Muscle of leg (tissue), 11 donors: ENCODE results near the gene BTNL9. TPM values are rescaled to one million over a fixed set of nuclear protein-coding genes. Genes with fewer than 3 reads are reported as not detected.

Experiments used
- DNase-seq: peaks from one replicate; pipeline ENCODE4 v3.0.0; 2013
- H3K27ac ChIP-seq: one replicate; pipeline ENCODE4 v1.5.1; 2013; ENCODE audit warnings: mild to moderate bottlenecking, low read length, control low read depth
- H3K27me3 ChIP-seq: one replicate; pipeline ENCODE4 v1.6.1; 2013; ENCODE audit warnings: low read length; ENCODE audit not compliant: control insufficient read depth, insufficient read depth
- H3K36me3 ChIP-seq: one replicate; pipeline ENCODE4 v1.6.1; 2013; ENCODE audit warnings: low read length; ENCODE audit not compliant: control insufficient read depth, insufficient read depth
- H3K4me1 ChIP-seq: one replicate; pipeline ENCODE4 v1.6.1; 2013; ENCODE audit warnings: low read length; ENCODE audit not compliant: control insufficient read depth, insufficient read depth
- H3K4me3 ChIP-seq: one replicate; pipeline ENCODE4 v1.5.1; 2013; ENCODE audit warnings: low read length, control low read depth
- H3K9me3 ChIP-seq: replicated peaks from 2 replicates; pipeline ENCODE4 v1.6.1; 2013; ENCODE audit warnings: low read depth, low read length; ENCODE audit not compliant: control insufficient read depth
- WGBS: methylation state at CpG from one replicate; pipeline ENCODE4 v1.1.5; 2013; ENCODE audit warnings: missing lambda C conversion rate; ENCODE audit not compliant: insufficient coverage; 5-methylcytosine and 5-hydroxymethylcytosine counted together
- polyA plus RNA-seq, 8 donors: library from polyadenylated mRNA; unstranded; fragments of 120-200 nt; gene quantifications; one replicate each; pipeline versions ENCODE4 v1.2.1 to v1.2.3, GENCODE V29; 2013; ENCODE audit warnings: inconsistent platforms in 1 of 8, low replicate concordance in 1 of 8; ENCODE audit not compliant: insufficient read length in 8 of 8, insufficient read depth in 1 of 8
- total RNA-seq: library from RNA; stranded (reverse); fragments of 120-200 nt; gene quantifications from one replicate; pipeline ENCODE4 v1.2.4, GENCODE V29; 2013

The BTNL9 gene
- total and polyA plus RNA-seq, 9 donors: 5.3 to 23.6 (median 10.4) TPM

DNA sequence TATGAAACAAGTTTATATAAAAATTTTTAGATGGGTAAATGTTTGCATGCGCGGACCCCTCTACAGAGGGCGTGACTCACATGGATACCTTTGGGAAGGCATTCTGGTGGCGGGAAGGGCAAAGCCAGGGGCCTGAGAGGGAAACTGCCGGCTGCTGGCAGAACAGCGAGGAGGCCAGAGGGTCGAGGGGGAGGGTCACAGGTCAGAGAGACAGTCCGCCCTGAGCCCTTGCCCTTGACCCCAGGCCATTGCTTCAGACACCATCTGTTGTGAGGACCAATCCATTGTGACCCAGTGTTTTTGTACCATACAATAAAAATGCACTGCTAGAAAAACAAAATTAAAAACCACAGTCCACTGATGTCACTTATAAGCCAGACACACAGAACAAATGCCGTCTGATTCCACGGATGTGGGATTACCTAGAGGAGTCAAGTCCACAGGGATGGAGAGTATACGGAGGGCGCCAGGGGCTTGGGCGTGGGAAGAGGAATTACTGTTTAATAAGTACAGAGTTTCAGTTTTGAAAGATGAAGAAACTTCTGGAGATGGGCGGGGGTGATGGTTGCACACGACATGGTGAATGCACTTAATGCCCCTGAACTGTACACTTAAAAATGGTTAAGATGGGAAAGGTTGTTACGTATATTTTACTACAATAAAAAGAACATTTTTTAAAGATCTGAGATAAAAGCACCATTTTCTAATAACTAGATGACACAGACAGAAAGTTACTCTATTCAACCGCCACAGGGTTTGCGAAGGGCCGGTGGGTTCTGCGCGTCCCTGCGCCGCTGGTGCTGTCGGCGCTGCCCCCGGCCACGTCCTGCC is 12.0 kb downstream of the BTNL9 start:
- H3K27me3 ChIP-seq: peaks cover 71% of the 10 kb centered on the region
- H3K9me3 ChIP-seq: no peaks in the 10 kb centered on the region
- DNase-seq: no peak
- H3K27ac ChIP-seq: no peak overlapping the region
- H3K36me3 ChIP-seq: no peaks in the 10 kb centered on the region
- H3K4me3 ChIP-seq: peak overlapping the region; percentile 17
- WGBS: 13% methylated on average over 20 of the region's 27 CpGs
- peaks cover 10% of the 10 kb centered on the region for H3K4me1 ChIP-seq

DNA sequence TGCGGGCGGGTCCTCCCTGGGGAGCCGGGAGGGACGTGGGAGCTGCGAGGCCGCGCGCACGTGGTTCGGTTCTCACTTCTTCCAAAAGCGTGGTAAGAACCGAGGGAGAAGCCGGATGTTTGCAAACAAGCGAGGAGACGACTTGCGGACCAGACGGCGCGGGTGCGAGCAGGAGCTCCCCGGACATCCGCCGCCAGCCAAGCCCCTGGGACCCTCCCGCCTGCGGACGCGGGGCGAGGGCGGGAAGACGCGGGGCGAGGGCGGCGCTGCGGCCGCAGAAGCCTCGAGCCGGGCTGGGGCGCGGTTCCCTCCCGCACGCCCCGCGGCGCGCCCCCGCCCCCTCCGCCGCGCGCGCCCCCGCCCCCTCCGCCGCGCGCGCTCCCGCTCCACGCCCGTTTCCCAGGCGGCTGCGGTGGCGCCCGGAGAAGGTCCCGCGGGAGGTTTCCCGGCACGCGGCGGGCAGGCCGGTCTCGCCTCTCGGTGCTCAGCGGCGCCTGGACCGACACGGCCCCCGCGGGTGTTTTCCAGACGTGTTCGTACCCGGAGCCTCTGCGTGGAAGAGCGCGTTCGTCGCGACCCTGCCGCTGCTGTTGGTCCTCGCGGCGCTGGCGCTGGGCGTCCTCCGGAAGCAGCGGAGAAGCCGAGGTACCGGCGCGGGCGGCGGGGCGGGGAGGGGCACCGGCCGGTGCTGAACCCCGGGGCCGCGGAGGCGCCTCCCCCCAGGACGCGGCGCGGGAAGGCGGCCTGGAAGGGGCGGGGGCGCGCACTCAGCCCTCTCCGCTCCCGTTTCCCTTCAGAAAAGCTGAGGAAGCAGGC is 12.8 kb downstream of the BTNL9 start:
- Histone ChIP-seq H3K27me3 (peaks cover 75% of the 10 kb centered on the region), H3K4me3 (peak overlapping the region; percentile 34), H3K27ac (no peak overlapping the region), H3K4me1 (peaks cover 10% of the 10 kb centered on the region), H3K9me3 (no peaks in the 10 kb centered on the region), H3K36me3 (no peaks in the 10 kb centered on the region)
- WGBS: under 1% methylated on average over 120 of the region's 120 CpGs
- DNase-seq: peak; percentile 18

DNA sequence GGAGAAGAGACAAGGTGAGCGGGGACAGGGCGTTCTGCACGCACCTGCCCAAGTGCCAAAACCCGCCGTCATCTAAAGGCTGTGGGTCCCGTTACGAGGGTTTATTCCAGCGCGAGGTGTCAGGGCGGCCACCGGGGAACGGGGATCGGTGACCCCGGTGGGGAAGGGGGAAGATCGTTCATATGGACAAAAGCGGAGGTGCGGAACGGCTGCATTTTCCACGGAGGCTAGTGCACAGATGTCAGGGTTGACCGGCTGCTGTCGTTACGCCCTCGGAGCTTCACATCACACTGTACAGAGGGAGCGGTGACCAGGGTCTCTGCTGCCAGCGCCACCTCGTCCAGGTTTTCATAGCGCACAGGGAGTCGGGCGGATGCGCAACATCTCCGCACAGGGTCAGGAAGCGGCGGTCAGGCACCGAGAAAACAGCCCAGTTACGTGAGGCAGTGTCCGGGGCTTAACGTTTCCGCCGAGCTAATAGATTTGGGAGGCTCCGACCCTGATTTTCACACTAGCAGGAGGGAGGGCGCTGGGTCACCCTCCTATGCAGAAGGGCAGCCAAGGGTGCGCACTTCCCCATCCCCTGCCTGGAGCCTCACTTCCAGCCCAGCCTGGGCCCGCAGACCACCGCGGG is 13.5 kb downstream of the BTNL9 start:
- H3K36me3 ChIP-seq: no peaks in the 10 kb centered on the region
- under 1% methylated on average over 43 of the region's 45 CpGs for WGBS
- H3K4me1 ChIP-seq: peaks cover 10% of the 10 kb centered on the region
- peak overlapping the region; percentile 34 for H3K4me3 ChIP-seq
- DNase-seq: no peak
- H3K27ac ChIP-seq: no peak overlapping the region
- H3K27me3 ChIP-seq: peaks cover 81% of the 10 kb centered on the region
- no peaks in the 10 kb centered on the region for H3K9me3 ChIP-seq

DNA sequence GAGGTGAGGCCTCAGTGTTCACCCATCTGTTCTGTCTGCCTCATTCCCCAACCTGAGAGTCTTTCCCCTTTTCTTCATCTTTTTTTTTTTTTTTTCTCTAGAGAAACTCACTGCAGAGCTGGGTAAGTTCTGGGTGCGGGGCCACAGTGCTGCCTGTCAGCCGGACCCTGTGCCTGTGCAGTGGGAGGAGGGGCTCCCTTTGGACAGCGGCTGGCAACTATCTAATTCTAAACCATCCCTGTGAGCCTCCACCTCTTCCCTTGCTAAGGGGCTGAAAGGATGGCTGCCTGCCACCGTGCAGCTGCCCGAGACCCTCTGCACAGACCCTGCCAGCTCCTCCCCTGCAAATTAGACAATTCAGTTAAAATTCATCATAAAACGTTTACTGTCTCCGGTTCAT is 14.1 kb downstream of the BTNL9 start:
- H3K36me3 ChIP-seq: no peaks in the 10 kb centered on the region
- no peak overlapping the region for H3K27ac ChIP-seq
- no peaks in the 10 kb centered on the region for H3K9me3 ChIP-seq
- no peak for DNase-seq
- 16% methylated on average over 4 of the region's 7 CpGs for WGBS
- H3K27me3 ChIP-seq: peaks cover 86% of the 10 kb centered on the region
- H3K4me1 ChIP-seq: peaks cover 10% of the 10 kb centered on the region
- no peak overlapping the region for H3K4me3 ChIP-seq

GRCh38 chr5:181054871-181055459 is 14.9 kb downstream of the BTNL9 start:
- no peak for DNase-seq
- Histone ChIP-seq H3K27ac (no peak overlapping the region), H3K36me3 (no peaks in the 10 kb centered on the region), H3K27me3 (peaks cover 89% of the 10 kb centered on the region), H3K9me3 (no peaks in the 10 kb centered on the region), H3K4me1 (peaks cover 10% of the 10 kb centered on the region), H3K4me3 (no peak overlapping the region)
- WGBS: 13% methylated on average over 7 of the region's 7 CpGs

- WGBS: 75% methylated on average over 4 of the region's 8 CpGs
- Histone ChIP-seq H3K27ac (no peak overlapping the region), H3K36me3 (no peaks in the 10 kb centered on the region), H3K4me1 (peaks cover 10% of the 10 kb centered on the region), H3K9me3 (no peaks in the 10 kb centered on the region), H3K4me3 (no peak overlapping the region), H3K27me3 (peaks cover 84% of the 10 kb centered on the region)
- no peak for DNase-seq
Observed at GRCh38 chr5:181056431-181056830, 16.4 kb downstream of the BTNL9 start.

- no peak for DNase-seq
- Histone ChIP-seq H3K9me3 (no peaks in the 10 kb centered on the region), H3K27me3 (peaks cover 82% of the 10 kb centered on the region), H3K4me3 (no peak overlapping the region), H3K27ac (no peak overlapping the region), H3K36me3 (no peaks in the 10 kb centered on the region), H3K4me1 (peaks cover 9% of the 10 kb centered on the region)
- 75% methylated on average over 6 of the region's 9 CpGs for WGBS
Observed at GRCh38 chr5:181058321-181058720, 18.3 kb downstream of the BTNL9 start.

DNA sequence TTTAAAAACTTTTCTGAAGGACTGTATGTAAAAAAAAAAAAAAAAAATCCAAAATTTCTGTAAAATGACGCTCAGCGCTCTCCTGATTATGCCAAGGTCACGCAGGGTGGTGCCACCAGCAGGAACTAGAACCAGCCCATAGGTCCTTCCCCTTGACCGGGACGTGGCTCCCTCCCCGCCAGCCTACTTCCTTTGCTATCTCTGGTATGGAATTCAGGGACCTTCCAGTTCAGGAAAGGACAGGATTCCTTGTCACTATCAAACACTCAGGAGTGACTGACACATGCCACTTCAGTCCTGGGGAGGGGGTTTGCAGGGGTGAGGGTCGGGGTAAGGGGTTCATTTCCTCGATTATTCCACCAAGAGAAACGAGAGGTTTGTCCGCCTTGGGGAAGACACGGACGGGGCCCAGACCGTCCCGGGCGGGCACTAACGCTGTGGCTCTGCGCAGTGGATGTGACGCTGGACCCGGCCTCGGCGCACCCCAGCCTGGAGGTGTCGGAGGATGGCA is 18.8 kb downstream of the BTNL9 start:
- H3K27ac ChIP-seq: no peak overlapping the region
- no peaks in the 10 kb centered on the region for H3K36me3 ChIP-seq
- H3K27me3 ChIP-seq: peaks cover 82% of the 10 kb centered on the region
- DNase-seq: no peak
- no peaks in the 10 kb centered on the region for H3K9me3 ChIP-seq
- WGBS: 7% methylated on average over 18 of the region's 22 CpGs
- peaks cover 4% of the 10 kb centered on the region for H3K4me1 ChIP-seq
- H3K4me3 ChIP-seq: no peak overlapping the region

GRCh38 chr5:181059297-181060230 is 19.5 kb downstream of the BTNL9 start:
- no peak for DNase-seq
- whole genome bisulfite sequencing: 6% methylated on average over 86 of the region's 86 CpGs
- peaks cover 78% of the 10 kb centered on the region for H3K27me3 ChIP-seq
- H3K27ac ChIP-seq: no peak overlapping the region
- H3K4me1 ChIP-seq: no peaks in the 10 kb centered on the region
- H3K4me3 ChIP-seq: no peak overlapping the region
- H3K36me3 ChIP-seq: no peaks in the 10 kb centered on the region
- no peaks in the 10 kb centered on the region for H3K9me3 ChIP-seq
